ENCODE results near the gene ADGRG6. TPM values are rescaled to one million over a fixed set of nuclear protein-coding genes. Genes with fewer than 3 reads are reported as not detected.
"Not testable (repeated sequence)": the region's sequence is repeated elsewhere in the genome, so short reads cannot be mapped to it uniquely, and the experiment has no call there.

ADGRG6 gene
- total RNA-seq, 1 experiment from 2014 or later: 259 TPM

DNA sequence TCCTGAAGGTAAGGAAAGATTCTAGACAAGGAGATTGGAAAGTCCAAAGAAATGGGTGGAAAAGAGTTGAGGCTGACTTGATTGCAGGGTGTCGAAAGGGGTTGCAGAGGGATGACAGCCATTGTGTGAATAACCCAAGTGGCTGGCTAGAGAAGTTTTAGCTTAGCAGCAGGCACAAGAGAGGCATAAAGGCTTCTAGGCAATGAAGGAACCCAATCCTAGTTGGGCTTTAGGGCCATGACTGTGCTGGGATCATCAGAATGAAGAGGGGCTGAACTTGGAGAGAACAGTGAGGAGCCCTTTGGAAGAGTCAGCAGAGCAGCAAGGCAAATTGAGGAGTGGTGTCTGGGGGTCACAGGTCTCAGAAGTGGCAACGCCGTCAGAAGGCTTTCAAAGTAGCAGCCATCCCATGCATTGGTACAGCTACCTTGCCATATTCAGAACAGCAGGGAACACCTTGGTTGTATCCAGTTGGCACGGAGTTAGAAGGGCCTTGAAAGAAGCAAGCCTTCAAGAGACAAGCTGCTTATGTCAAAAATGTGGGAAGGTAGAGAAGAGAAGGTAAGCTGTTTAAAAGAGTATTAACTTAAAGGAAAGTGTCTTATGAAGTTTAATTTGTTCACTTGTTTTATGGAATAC is 146.4 kb downstream of the ADGRG6 start:
- no peak for ATAC-seq
- BruUV-seq (replicated peaks): no TSS peak
- intact Hi-C loops (cut with micrococcal nuclease; ENCODE audit: unreplicated experiment) (no loop called here), in situ Hi-C loops (cut with HindIII; ENCODE audit: low pct_unique_long_range_greater_than_20kb, low sequenced_read_pairs) (no loop called here)
- no peak for DNase-seq (ENCODE audit: low read depth, low spot score)
- Histone ChIP-seq H3K36me3 (ENCODE audit: control insufficient read depth, insufficient read depth, low read length) (peaks cover 24% of the 10 kb centered on the region), H3K9me3 (ENCODE audit: control insufficient read depth, insufficient read depth, low read depth, low read length) (no peaks in the 10 kb centered on the region), H3K4me1 (ENCODE audit: control insufficient read depth, insufficient read depth, low read length) (peaks cover 10% of the 10 kb centered on the region), H3K4me3 (ENCODE audit: low read depth in 2 of 2, low read length in 2 of 2) (no peak overlapping the region), H3K27me3 (ENCODE audit: control insufficient read depth, insufficient read depth, low read length) (no peaks in the 10 kb centered on the region), H3K27ac (ENCODE audit: low read length) (no peak overlapping the region)
- TF ChIP-seq TCF7L2 (IDR thresholded peaks at IDR 0.05; ENCODE audit: low read depth, low read length): no peak
- TF ChIP-seq, protein P1, sequence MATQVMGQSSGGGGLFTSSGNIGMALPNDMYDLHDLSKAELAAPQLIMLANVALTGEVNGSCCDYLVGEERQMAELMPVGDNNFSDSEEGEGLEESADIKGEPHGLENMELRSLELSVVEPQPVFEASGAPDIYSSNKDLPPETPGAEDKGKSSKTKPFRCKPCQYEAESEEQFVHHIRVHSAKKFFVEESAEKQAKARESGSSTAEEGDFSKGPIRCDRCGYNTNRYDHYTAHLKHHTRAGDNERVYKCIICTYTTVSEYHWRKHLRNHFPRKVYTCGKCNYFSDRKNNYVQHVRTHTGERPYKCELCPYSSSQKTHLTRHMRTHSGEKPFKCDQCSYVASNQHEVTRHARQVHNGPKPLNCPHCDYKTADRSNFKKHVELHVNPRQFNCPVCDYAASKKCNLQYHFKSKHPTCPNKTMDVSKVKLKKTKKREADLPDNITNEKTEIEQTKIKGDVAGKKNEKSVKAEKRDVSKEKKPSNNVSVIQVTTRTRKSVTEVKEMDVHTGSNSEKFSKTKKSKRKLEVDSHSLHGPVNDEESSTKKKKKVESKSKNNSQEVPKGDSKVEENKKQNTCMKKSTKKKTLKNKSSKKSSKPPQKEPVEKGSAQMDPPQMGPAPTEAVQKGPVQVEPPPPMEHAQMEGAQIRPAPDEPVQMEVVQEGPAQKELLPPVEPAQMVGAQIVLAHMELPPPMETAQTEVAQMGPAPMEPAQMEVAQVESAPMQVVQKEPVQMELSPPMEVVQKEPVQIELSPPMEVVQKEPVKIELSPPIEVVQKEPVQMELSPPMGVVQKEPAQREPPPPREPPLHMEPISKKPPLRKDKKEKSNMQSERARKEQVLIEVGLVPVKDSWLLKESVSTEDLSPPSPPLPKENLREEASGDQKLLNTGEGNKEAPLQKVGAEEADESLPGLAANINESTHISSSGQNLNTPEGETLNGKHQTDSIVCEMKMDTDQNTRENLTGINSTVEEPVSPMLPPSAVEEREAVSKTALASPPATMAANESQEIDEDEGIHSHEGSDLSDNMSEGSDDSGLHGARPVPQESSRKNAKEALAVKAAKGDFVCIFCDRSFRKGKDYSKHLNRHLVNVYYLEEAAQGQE (IDR thresholded peaks at IDR 0.05; ENCODE audit: insufficient read depth in 1 of 2, low read depth in 2 of 2, low read length in 1 of 2): no peak
- TF ChIP-seq, protein P2, sequence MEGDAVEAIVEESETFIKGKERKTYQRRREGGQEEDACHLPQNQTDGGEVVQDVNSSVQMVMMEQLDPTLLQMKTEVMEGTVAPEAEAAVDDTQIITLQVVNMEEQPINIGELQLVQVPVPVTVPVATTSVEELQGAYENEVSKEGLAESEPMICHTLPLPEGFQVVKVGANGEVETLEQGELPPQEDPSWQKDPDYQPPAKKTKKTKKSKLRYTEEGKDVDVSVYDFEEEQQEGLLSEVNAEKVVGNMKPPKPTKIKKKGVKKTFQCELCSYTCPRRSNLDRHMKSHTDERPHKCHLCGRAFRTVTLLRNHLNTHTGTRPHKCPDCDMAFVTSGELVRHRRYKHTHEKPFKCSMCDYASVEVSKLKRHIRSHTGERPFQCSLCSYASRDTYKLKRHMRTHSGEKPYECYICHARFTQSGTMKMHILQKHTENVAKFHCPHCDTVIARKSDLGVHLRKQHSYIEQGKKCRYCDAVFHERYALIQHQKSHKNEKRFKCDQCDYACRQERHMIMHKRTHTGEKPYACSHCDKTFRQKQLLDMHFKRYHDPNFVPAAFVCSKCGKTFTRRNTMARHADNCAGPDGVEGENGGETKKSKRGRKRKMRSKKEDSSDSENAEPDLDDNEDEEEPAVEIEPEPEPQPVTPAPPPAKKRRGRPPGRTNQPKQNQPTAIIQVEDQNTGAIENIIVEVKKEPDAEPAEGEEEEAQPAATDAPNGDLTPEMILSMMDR (IDR thresholded peaks at IDR 0.05): no peak
- no peak for TF ChIP-seq SIN3A (IDR thresholded peaks at IDR 0.05; ENCODE audit: borderline replicate concordance, insufficient read depth, low read depth, low read length)
- TF ChIP-seq POLR2AphosphoS5 (IDR thresholded peaks at IDR 0.05; ENCODE audit: low read depth, low read length): no peak
- POLR2A ChIA-PET: no interaction called here
- CTCF ChIA-PET: no interaction called here

DNA sequence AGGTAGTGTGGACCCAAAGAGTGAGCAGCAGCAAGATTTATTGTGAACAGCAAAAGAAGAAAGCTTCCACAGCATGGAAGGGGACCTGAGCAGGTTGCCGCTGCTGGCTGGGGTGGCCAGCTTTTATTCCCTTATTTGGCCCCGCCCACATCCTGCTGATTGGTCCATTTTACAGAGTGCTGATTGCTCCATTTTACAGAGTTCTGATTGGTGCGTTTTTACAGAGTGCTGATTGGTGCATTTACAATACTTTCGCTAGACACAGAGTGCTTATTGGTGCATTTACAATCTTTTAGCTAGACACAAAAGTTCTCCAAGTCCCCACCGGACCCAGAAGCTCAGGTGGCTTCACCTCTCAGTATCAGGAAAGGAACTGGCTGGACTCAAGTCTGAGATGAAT is 149.0 kb downstream of the ADGRG6 start:
- in situ Hi-C loops (cut with HindIII; ENCODE audit: low pct_unique_long_range_greater_than_20kb, low sequenced_read_pairs); H3K4me1 ChIP-seq (ENCODE audit: control insufficient read depth, insufficient read depth, low read length); CTCF ChIA-PET; ATAC-seq; DNase-seq (ENCODE audit: low read depth, low spot score); H3K27ac ChIP-seq (ENCODE audit: low read length); H3K4me3 ChIP-seq (ENCODE audit: low read depth in 2 of 2, low read length in 2 of 2); H3K27me3 ChIP-seq (ENCODE audit: control insufficient read depth, insufficient read depth, low read length); BruUV-seq (replicated peaks); intact Hi-C loops (cut with micrococcal nuclease; ENCODE audit: unreplicated experiment); H3K9me3 ChIP-seq (ENCODE audit: control insufficient read depth, insufficient read depth, low read depth, low read length): not testable (repeated sequence)
- H3K36me3 ChIP-seq (ENCODE audit: control insufficient read depth, insufficient read depth, low read length): peaks cover 11% of the 10 kb centered on the region; the same call in 1 of the 2 replicates
- POLR2A ChIA-PET: interaction anchor here (0.6 kb wide), 1 partner anchor 334 kb away, joined by 4 read pairs; no protein-coding TSS in a partner anchor

DNA sequence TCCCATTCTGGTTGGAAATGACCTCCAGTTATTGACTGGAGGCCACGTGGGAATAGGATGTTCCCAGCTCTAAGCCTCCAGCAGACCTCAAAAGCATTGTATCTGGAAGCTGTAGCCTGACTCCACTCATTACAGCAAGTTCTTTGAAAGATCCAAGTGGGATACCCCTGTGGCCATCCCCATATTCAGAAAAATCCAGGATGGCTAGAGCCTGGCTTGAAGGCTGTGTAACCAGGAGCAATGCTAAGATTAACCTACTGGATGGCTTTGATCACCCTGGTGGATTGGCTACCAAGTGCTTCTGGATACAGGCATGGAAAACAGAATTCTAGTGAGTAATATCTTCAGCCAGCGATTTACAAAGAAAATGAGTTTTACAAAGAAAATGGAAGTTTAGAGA is 151.2 kb downstream of the ADGRG6 start:
- DNase-seq (ENCODE audit: low read depth, low spot score) (no peak), ATAC-seq (no peak)
- intact Hi-C loops (cut with micrococcal nuclease; ENCODE audit: unreplicated experiment) (no loop called here), in situ Hi-C loops (cut with HindIII; ENCODE audit: low pct_unique_long_range_greater_than_20kb, low sequenced_read_pairs) (no loop called here)
- Histone ChIP-seq H3K27ac (ENCODE audit: low read length) (no peak overlapping the region), H3K9me3 (ENCODE audit: control insufficient read depth, insufficient read depth, low read depth, low read length) (no peaks in the 10 kb centered on the region), H3K27me3 (ENCODE audit: control insufficient read depth, insufficient read depth, low read length) (no peaks in the 10 kb centered on the region), H3K4me3 (ENCODE audit: low read depth in 2 of 2, low read length in 2 of 2) (no peak overlapping the region), H3K4me1 (ENCODE audit: control insufficient read depth, insufficient read depth, low read length) (0 out of 2 replicates have a peak, but pooled peaks cover 6% of the 10 kb centered on the region), H3K36me3 (ENCODE audit: control insufficient read depth, insufficient read depth, low read length) (peaks cover 7% of the 10 kb centered on the region; the same call in 1 of the 2 replicates)
- POLR2A ChIA-PET: no interaction called here
- no TSS peak for BruUV-seq (replicated peaks)
- CTCF ChIA-PET: no interaction called here
- TF ChIP-seq TCF7L2 (IDR thresholded peaks at IDR 0.05; ENCODE audit: low read depth, low read length) (no peak), SIN3A (IDR thresholded peaks at IDR 0.05; ENCODE audit: borderline replicate concordance, insufficient read depth, low read depth, low read length) (no peak), POLR2AphosphoS5 (IDR thresholded peaks at IDR 0.05; ENCODE audit: low read depth, low read length) (no peak)
- TF ChIP-seq, protein P2 (IDR thresholded peaks at IDR 0.05): no peak
- TF ChIP-seq, protein P1 (IDR thresholded peaks at IDR 0.05; ENCODE audit: insufficient read depth in 1 of 2, low read depth in 2 of 2, low read length in 1 of 2): no peak
